ENCODE measurements around the gene TBL1Y. TPM values are rescaled to one million over a fixed set of nuclear protein-coding genes. Genes with fewer than 3 reads are reported as not detected.
"Not testable (repeated sequence)": the region's sequence is repeated elsewhere in the genome, so short reads cannot be mapped to it uniquely, and the experiment has no call there.

TBL1Y gene
- not detected for total RNA-seq

GRCh38 chrY:6910372-6911252 is at the start of gene TBL1Y:
TSS of gene TBL1Y (plus strand) at chrY:6910697. CDS start at chrY:7025085, 114,388 bp downstream.
- CTCF ChIA-PET, result no interaction called here
- Mint-ChIP-seq H3K4me1 (ENCODE audit: low read depth) (peaks cover 7% of the 10 kb centered on the region), H3K27ac (no peak within 1 kb of the TSS), H3K4me3 (no peak within 1 kb of the TSS), H3K27me3 (ENCODE audit: low read depth) (peaks cover 36% of the 10 kb centered on the region), H3K9me3 (no peaks in the 10 kb centered on the region), H3K36me3 (ENCODE audit: low read depth) (no peaks in the 10 kb centered on the region)
- no peak for DNase-seq
- intact Hi-C loops (cut with micrococcal nuclease), result no loop called here

GRCh38 chrY:6894496-6894895 is 16.0 kb upstream of the TBL1Y start:
- Mint-ChIP-seq H3K9me3 (no peaks in the 10 kb centered on the region), H3K4me3 (no peak overlapping the region), H3K36me3 (ENCODE audit: low read depth) (no peaks in the 10 kb centered on the region), H3K27ac (no peak overlapping the region), H3K4me1 (ENCODE audit: low read depth) (no peaks in the 10 kb centered on the region), H3K27me3 (ENCODE audit: low read depth) (no peaks in the 10 kb centered on the region)
- intact Hi-C loops (cut with micrococcal nuclease), result no loop called here
- CTCF ChIA-PET, result no interaction called here
- DNase-seq, result no peak

- intact Hi-C loops (cut with micrococcal nuclease), result no loop called here
- CTCF ChIA-PET, result no interaction called here
- H3K4me3 Mint-ChIP-seq, result no peak overlapping the region
- H3K9me3 Mint-ChIP-seq, result no peaks in the 10 kb centered on the region
- no peaks in the 10 kb centered on the region for H3K4me1 Mint-ChIP-seq (ENCODE audit: low read depth)
- H3K27ac Mint-ChIP-seq, result no peak overlapping the region
- no peaks in the 10 kb centered on the region for H3K36me3 Mint-ChIP-seq (ENCODE audit: low read depth)
- DNase-seq, result no peak
- H3K27me3 Mint-ChIP-seq (ENCODE audit: low read depth), result no peaks in the 10 kb centered on the region
These were observed 15.3 kb upstream of the TBL1Y start for GRCh38 chrY:6895236-6895635.

- CTCF ChIA-PET; H3K27me3 Mint-ChIP-seq (ENCODE audit: low read depth); H3K9me3 Mint-ChIP-seq; H3K4me1 Mint-ChIP-seq (ENCODE audit: low read depth); intact Hi-C loops (cut with micrococcal nuclease); DNase-seq; H3K27ac Mint-ChIP-seq; H3K36me3 Mint-ChIP-seq (ENCODE audit: low read depth); H3K4me3 Mint-ChIP-seq: not testable (repeated sequence)
These were observed 8.4 kb upstream of the TBL1Y start for GRCh38 chrY:6902116-6902515.

GRCh38 chrY:6907591-6907990 is 2.9 kb upstream of the TBL1Y start:
- Mint-ChIP-seq H3K4me3 (no peak overlapping the region), H3K27ac (no peak overlapping the region), H3K36me3 (ENCODE audit: low read depth) (no peaks in the 10 kb centered on the region), H3K27me3 (ENCODE audit: low read depth) (peaks cover 30% of the 10 kb centered on the region), H3K9me3 (no peaks in the 10 kb centered on the region), H3K4me1 (ENCODE audit: low read depth) (peaks cover 7% of the 10 kb centered on the region)
- intact Hi-C loops (cut with micrococcal nuclease), result no loop called here
- CTCF ChIA-PET, result no interaction called here
- no peak for DNase-seq

GRCh38 chrY:6908021-6908420 is 2.5 kb upstream of the TBL1Y start:
- CTCF ChIA-PET; H3K36me3 Mint-ChIP-seq (ENCODE audit: low read depth); H3K4me1 Mint-ChIP-seq (ENCODE audit: low read depth); H3K27ac Mint-ChIP-seq; H3K9me3 Mint-ChIP-seq; H3K4me3 Mint-ChIP-seq; intact Hi-C loops (cut with micrococcal nuclease); DNase-seq: not testable (repeated sequence)
- H3K27me3 Mint-ChIP-seq (ENCODE audit: low read depth), result peaks cover 32% of the 10 kb centered on the region

GRCh38 chrY:6909118-6909521 is 1.4 kb upstream of the TBL1Y start:
- peaks cover 7% of the 10 kb centered on the region for H3K4me1 Mint-ChIP-seq (ENCODE audit: low read depth)
- CTCF ChIA-PET, result no interaction called here
- H3K27ac Mint-ChIP-seq, result no peak overlapping the region
- intact Hi-C loops (cut with micrococcal nuclease), result no loop called here
- no peak overlapping the region for H3K4me3 Mint-ChIP-seq
- no peak for DNase-seq
- no peaks in the 10 kb centered on the region for H3K9me3 Mint-ChIP-seq
- H3K36me3 Mint-ChIP-seq (ENCODE audit: low read depth), result no peaks in the 10 kb centered on the region
- H3K27me3 Mint-ChIP-seq (ENCODE audit: low read depth), result peaks cover 36% of the 10 kb centered on the region

- Mint-ChIP-seq H3K27me3 (ENCODE audit: low read depth) (peaks cover 36% of the 10 kb centered on the region), H3K4me1 (ENCODE audit: low read depth) (peaks cover 7% of the 10 kb centered on the region), H3K27ac (no peak overlapping the region), H3K9me3 (no peaks in the 10 kb centered on the region), H3K4me3 (no peak overlapping the region), H3K36me3 (ENCODE audit: low read depth) (no peaks in the 10 kb centered on the region)
- CTCF ChIA-PET, result no interaction called here
- DNase-seq, result no peak
- intact Hi-C loops (cut with micrococcal nuclease), result no loop called here
These were observed 641 bp upstream of the TBL1Y start for GRCh38 chrY:6909856-6910255.

- intact Hi-C loops (cut with micrococcal nuclease), result no loop called here
- no peaks in the 10 kb centered on the region for H3K36me3 Mint-ChIP-seq (ENCODE audit: low read depth)
- H3K27me3 Mint-ChIP-seq (ENCODE audit: low read depth), result peaks cover 36% of the 10 kb centered on the region
- H3K4me1 Mint-ChIP-seq (ENCODE audit: low read depth), result peaks cover 7% of the 10 kb centered on the region
- CTCF ChIA-PET, result no interaction called here
- H3K27ac Mint-ChIP-seq, result no peak within 1 kb of the TSS
- DNase-seq, result no peak
- no peaks in the 10 kb centered on the region for H3K9me3 Mint-ChIP-seq
- H3K4me3 Mint-ChIP-seq, result no peak within 1 kb of the TSS
These were observed 870 bp downstream of the TBL1Y start, which contains the start of gene AMELY for GRCh38 chrY:6911253-6911881. TSS of gene AMELY (minus strand) at chrY:6911752. CDS start at chrY:6872608, 39,144 bp downstream.

GRCh38 chrY:6913362-6913761 is 2.9 kb downstream of the TBL1Y start:
- intact Hi-C loops (cut with micrococcal nuclease), result no loop called here
- CTCF ChIA-PET, result no interaction called here

GRCh38 chrY:6921061-6921460 is 10.6 kb downstream of the TBL1Y start:
- Mint-ChIP-seq H3K4me1 (ENCODE audit: low read depth) (no peaks in the 10 kb centered on the region), H3K36me3 (ENCODE audit: low read depth) (no peaks in the 10 kb centered on the region), H3K9me3 (peaks cover 2% of the 10 kb centered on the region), H3K27ac (no peak overlapping the region), H3K27me3 (ENCODE audit: low read depth) (no peaks in the 10 kb centered on the region), H3K4me3 (no peak overlapping the region)
- CTCF ChIA-PET, result no interaction called here
- DNase-seq, result no peak
- intact Hi-C loops (cut with micrococcal nuclease), result no loop called here

More at GRCh38 chrY:6913362-6913761, 2.9 kb downstream of the TBL1Y start:
- H3K36me3 Mint-ChIP-seq (ENCODE audit: low read depth), result no peaks in the 10 kb centered on the region
- H3K4me1 Mint-ChIP-seq (ENCODE audit: low read depth), result peaks cover 7% of the 10 kb centered on the region
- peaks cover 35% of the 10 kb centered on the region for H3K27me3 Mint-ChIP-seq (ENCODE audit: low read depth)
- no peaks in the 10 kb centered on the region for H3K9me3 Mint-ChIP-seq
- no peak overlapping the region for H3K27ac Mint-ChIP-seq
- no peak for DNase-seq
- H3K4me3 Mint-ChIP-seq, result no peak overlapping the region

- CTCF ChIA-PET, result no interaction called here
- H3K27me3 Mint-ChIP-seq (ENCODE audit: low read depth), result no peaks in the 10 kb centered on the region
- no peaks in the 10 kb centered on the region for H3K36me3 Mint-ChIP-seq (ENCODE audit: low read depth)
- no peak overlapping the region for H3K27ac Mint-ChIP-seq
- intact Hi-C loops (cut with micrococcal nuclease), result no loop called here
- H3K4me1 Mint-ChIP-seq (ENCODE audit: low read depth), result no peaks in the 10 kb centered on the region
- no peak for DNase-seq
- no peaks in the 10 kb centered on the region for H3K9me3 Mint-ChIP-seq
- no peak overlapping the region for H3K4me3 Mint-ChIP-seq
These were observed 17.8 kb downstream of the TBL1Y start for GRCh38 chrY:6928265-6928664.

- no peaks in the 10 kb centered on the region for H3K36me3 Mint-ChIP-seq (ENCODE audit: low read depth)
- no peaks in the 10 kb centered on the region for H3K27me3 Mint-ChIP-seq (ENCODE audit: low read depth)
- no peak overlapping the region for H3K27ac Mint-ChIP-seq
- CTCF ChIA-PET, result no interaction called here
- no peak overlapping the region for H3K4me3 Mint-ChIP-seq
- intact Hi-C loops (cut with micrococcal nuclease), result no loop called here
- no peaks in the 10 kb centered on the region for H3K9me3 Mint-ChIP-seq
- DNase-seq, result no peak
- H3K4me1 Mint-ChIP-seq (ENCODE audit: low read depth), result no peaks in the 10 kb centered on the region
These were observed 18.7 kb downstream of the TBL1Y start for GRCh38 chrY:6929237-6929636.

All from activated naive CD4-positive, alpha-beta T cell treated with anti-CD3 and anti-CD28 coated beads for 36 hours (primary cell).